HCT116 (cell line): ENCODE results near the gene NALCN. TPM values are rescaled to one million over a fixed set of nuclear protein-coding genes. Genes with fewer than 3 reads are reported as not detected.

Experiments
- ATAC-seq: fragments of 200-7000 bp; cut with Tn5 transposase; 2 replicates; pipeline ENCODE4 v1.9.1; 2020; ENCODE audit warnings: mild to moderate bottlenecking, moderate library complexity
- BruUV-seq: library from RNA; stranded (reverse); fragments of 400-500 nt; replicated peaks from 2 replicates; lab custom pipeline; 2021; lab: Mats Ljungman, UMichigan
- CTCF ChIA-PET: fragments of 300-600 bp; sonication (Branson Sonifier 250); formaldehyde crosslinking; loops from one replicate; lab custom pipeline; 2021; ENCODE audit warnings: antibody characterized with exemption; lab: Charles Lee
- POLR2A ChIA-PET: fragments of 300-600, 350-600 bp; sonication (Branson Sonifier 250); formaldehyde crosslinking; loops from one replicate; lab custom pipeline; 2021; ENCODE audit warnings: antibody characterized with exemption; lab: Charles Lee
- RAD21 ChIA-PET, 2 experiments: fragments of 300-600 bp; sonication (Branson Sonifier 250); formaldehyde crosslinking; loops; one replicate each; lab custom pipeline; 2023; ENCODE audit warnings: low total read pairs in 2 of 2; ENCODE audit not compliant: uncharacterized antibody in 2 of 2, unreplicated experiment in 2 of 2, low non-redundant PET in 1 of 2; lab: Charles Lee
- DNase-seq: peaks from one replicate; pipeline ENCODE4 v3.0.0-alpha.2; 2010; ENCODE audit warnings: low read depth, low spot score
- H2AFZ ChIP-seq: fragments of 200-600 bp; shearing (Covaris generic), sonication (generic); 2 replicates; pipeline ENCODE4 v1.6.1; 2017; ENCODE audit warnings: low read depth, mixed run types, mixed read lengths, antibody characterized with exemption, low read length; ENCODE audit not compliant: poor library complexity, severe bottlenecking
- H3K27ac ChIP-seq: 2 replicates; pipeline ENCODE4 v1.5.1; 2012; ENCODE audit warnings: low read depth, low read length
- H3K27me3 ChIP-seq: fragments of 200-600 bp; sonication (generic); 2 replicates; pipeline ENCODE4 v1.6.1; 2016; ENCODE audit warnings: mixed run types, low read length, mixed read lengths; ENCODE audit not compliant: insufficient read depth
- H3K36me3 ChIP-seq, 2 experiments: fragments of 200-500 bp in 1 of 2; fragments of 200-600 bp in 1 of 2; sonication (Bioruptor generic) in 1 of 2; sonication (generic) in 1 of 2; 2 replicates each; pipeline versions ENCODE4 v1.5.1 to v1.6.1; 2014 to 2016; ENCODE audit warnings: low read length in 2 of 2, inconsistent platforms in 1 of 2, mixed read lengths in 1 of 2, mixed run types in 1 of 2; ENCODE audit not compliant: insufficient read depth in 2 of 2, control insufficient read depth in 1 of 2
- H3K4me1 ChIP-seq, 2 experiments: fragments of 200-600 bp in 1 of 2; sonication (generic) in 1 of 2; 2 replicates each; pipeline versions ENCODE4 v1.5.1 to v1.6.1; 2012 to 2017; ENCODE audit warnings: low read length in 2 of 2, inconsistent platforms in 1 of 2, mild to moderate bottlenecking in 1 of 2, mixed read lengths in 1 of 2, mixed run types in 1 of 2, moderate library complexity in 1 of 2; ENCODE audit not compliant: insufficient read depth in 2 of 2, control insufficient read depth in 1 of 2
- H3K4me2 ChIP-seq: fragments of 200-600 bp; sonication (generic); 2 replicates; pipeline ENCODE4 v1.6.1; 2017; ENCODE audit warnings: mixed run types, low read length, mixed read lengths
- H3K4me3 ChIP-seq, 2 experiments: fragments of 200-600 bp in 1 of 2; sonication (generic) in 1 of 2; replicated peaks in 1 of 2; 2 replicates each; pipeline ENCODE4 v1.5.1; 2011 to 2016; ENCODE audit warnings: low read length in 2 of 2, control low read depth in 1 of 2, low read depth in 1 of 2, mild to moderate bottlenecking in 1 of 2, mixed read lengths in 1 of 2, mixed run types in 1 of 2
- H3K79me2 ChIP-seq: fragments of 200-600 bp; sonication (generic); 2 replicates; pipeline ENCODE4 v1.6.1; 2017; ENCODE audit warnings: mild to moderate bottlenecking, mixed run types, low read length, moderate library complexity, mixed read lengths; ENCODE audit not compliant: insufficient read depth
- H3K9ac ChIP-seq: fragments of 200-600 bp; sonication (generic); 2 replicates; pipeline ENCODE4 v1.6.1; 2016; ENCODE audit warnings: low read length, mixed read lengths
- H3K9me2 ChIP-seq: fragments of 200-600 bp; sonication (generic), shearing (Covaris generic); 2 replicates; pipeline ENCODE4 v1.6.1; 2017; ENCODE audit warnings: mixed run types, mild to moderate bottlenecking, moderate library complexity; ENCODE audit not compliant: insufficient read depth
- H3K9me3 ChIP-seq, 2 experiments: fragments of 200-500 bp in 1 of 2; fragments of 200-600 bp in 1 of 2; sonication (Bioruptor generic) in 1 of 2; sonication (generic) in 1 of 2; 2 replicates each; pipeline ENCODE4 v1.6.1; 2014 to 2017; ENCODE audit warnings: low read length in 2 of 2, mixed read lengths in 2 of 2, inconsistent platforms in 1 of 2, low read depth in 1 of 2, mild to moderate bottlenecking in 1 of 2, mixed run types in 1 of 2, moderate library complexity in 1 of 2; ENCODE audit not compliant: control insufficient read depth in 1 of 2, insufficient read depth in 1 of 2
- H4K20me1 ChIP-seq: fragments of 200-600 bp; sonication (generic), shearing (Covaris generic); 2 replicates; pipeline ENCODE4 v1.6.1; 2017; ENCODE audit warnings: mixed run types, mild to moderate bottlenecking, moderate library complexity; ENCODE audit not compliant: insufficient read depth
- CTCF ChIP-seq, 3 experiments: fragments of 200-600 bp in 1 of 3; sonication (generic) in 1 of 3; IDR thresholded peaks in 2 of 3; conservative IDR thresholded peaks in 1 of 3; 2 replicates each; pipeline ENCODE4 v1.5.1; 2012 to 2017; ENCODE audit warnings: low read depth in 2 of 3, low read length in 2 of 3, antibody characterized with exemption in 1 of 3, borderline replicate concordance in 1 of 3, control low read depth in 1 of 3, mild to moderate bottlenecking in 1 of 3, mixed read lengths in 1 of 3, mixed run types in 1 of 3, moderate library complexity in 1 of 3; ENCODE audit not compliant: insufficient read depth in 1 of 3
- MAX ChIP-seq: IDR thresholded peaks from 2 replicates; pipeline ENCODE4 v1.6.1; 2012
- RAD21 ChIP-seq: IDR thresholded peaks from 2 replicates; pipeline ENCODE4 v1.6.1; 2012; ENCODE audit warnings: low read depth, mild to moderate bottlenecking
- TCF7L2 ChIP-seq: IDR thresholded peaks from 2 replicates; pipeline ENCODE4 v1.7.0; 2011; ENCODE audit warnings: borderline replicate concordance, inconsistent platforms; ENCODE audit not compliant: insufficient read depth, insufficient read length; ENCODE audit errors: extremely low read depth
- YY1 ChIP-seq: IDR thresholded peaks from 2 replicates; pipeline ENCODE4 v1.6.1; 2011; ENCODE audit warnings: low read length, low read depth, moderate library complexity, mild to moderate bottlenecking; ENCODE audit not compliant: insufficient replicate concordance; ENCODE audit errors: extremely low read depth
- intact Hi-C: fragments of 100-400 bp; cut with micrococcal nuclease; formaldehyde crosslinking; loops from 2 replicates; pipeline ENCODE4 v1.10.0; 2022
- total RNA-seq: library from RNA; stranded (reverse); gene quantifications from one replicate; pipeline ENCODE4 v1.2.1, GENCODE V29; 2021; ENCODE audit not compliant: unreplicated experiment
- TF ChIP-seq, protein P1 (sequence below): IDR thresholded peaks from 2 replicates; pipeline ENCODE4 v1.6.1; 2011; ENCODE audit warnings: mild to moderate bottlenecking, low read length, moderate library complexity; ENCODE audit not compliant: insufficient replicate concordance; ENCODE audit errors: extremely low read depth

The NALCN gene
- total RNA-seq, 1 experiment from 2014 or later, result not detected

DNA sequence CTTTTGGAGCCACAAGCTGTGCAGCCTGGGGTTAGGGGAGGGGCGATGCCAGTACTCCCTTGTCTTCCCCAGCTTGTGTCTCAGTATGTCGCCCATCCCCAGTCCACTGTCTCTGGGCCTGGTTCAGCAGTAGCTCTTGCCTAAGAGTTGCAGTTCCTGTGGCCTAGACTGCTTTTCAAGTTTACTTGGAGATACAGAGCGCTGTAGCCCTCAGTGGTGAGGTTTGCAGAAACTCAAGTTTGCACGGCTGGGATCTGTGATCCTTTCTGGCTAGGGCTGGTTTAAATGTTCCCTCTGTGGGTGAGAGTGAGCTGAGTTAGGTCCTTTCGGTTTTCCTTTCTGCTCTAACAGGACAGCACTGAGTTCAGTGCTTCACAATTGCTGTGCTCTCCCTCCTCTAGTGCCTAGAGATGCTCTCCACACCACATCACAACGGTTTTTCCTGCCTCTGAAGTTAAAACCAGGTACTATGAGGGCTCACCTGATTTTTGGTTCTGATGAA lies 381.1 kb downstream of the NALCN start:
- DNase-seq (no peak), ATAC-seq (no peak)
- Histone ChIP-seq H3K79me2 (no peaks in the 10 kb centered on the region), H3K27ac (no peak overlapping the region), H3K36me3 (no peaks in the 10 kb centered on the region), H4K20me1 (no peaks in the 10 kb centered on the region), H3K4me2 (no peak overlapping the region), H2AFZ (no peak overlapping the region), H3K4me1 (no peaks in the 10 kb centered on the region), H3K9ac (no peak overlapping the region), H3K4me3 (no peak overlapping the region), H3K27me3 (0 out of 2 replicates have a peak, but pooled peaks cover 4% of the 10 kb centered on the region), H3K9me2 (no peaks in the 10 kb centered on the region), H3K9me3 (no peaks in the 10 kb centered on the region)
- intact Hi-C loops, result no loop called here
- BruUV-seq, result no TSS peak
- ChIA-PET CTCF (no interaction called here), RAD21 (no interaction called here), POLR2A (no interaction called here)
- no peak for TF ChIP-seq YY1
- no peak for TF ChIP-seq TCF7L2
- TF ChIP-seq MAX, result no peak
- TF ChIP-seq CTCF (IDR thresholded peaks at IDR 0.05 in 2 of 3, conservative IDR thresholded peaks at IDR 0.05 in 1 of 3; ENCODE audit: borderline replicate concordance in 1 of 3, insufficient read depth in 1 of 3, low read depth in 2 of 3, low read length in 2 of 3), result no peak
- TF ChIP-seq, protein P1, sequence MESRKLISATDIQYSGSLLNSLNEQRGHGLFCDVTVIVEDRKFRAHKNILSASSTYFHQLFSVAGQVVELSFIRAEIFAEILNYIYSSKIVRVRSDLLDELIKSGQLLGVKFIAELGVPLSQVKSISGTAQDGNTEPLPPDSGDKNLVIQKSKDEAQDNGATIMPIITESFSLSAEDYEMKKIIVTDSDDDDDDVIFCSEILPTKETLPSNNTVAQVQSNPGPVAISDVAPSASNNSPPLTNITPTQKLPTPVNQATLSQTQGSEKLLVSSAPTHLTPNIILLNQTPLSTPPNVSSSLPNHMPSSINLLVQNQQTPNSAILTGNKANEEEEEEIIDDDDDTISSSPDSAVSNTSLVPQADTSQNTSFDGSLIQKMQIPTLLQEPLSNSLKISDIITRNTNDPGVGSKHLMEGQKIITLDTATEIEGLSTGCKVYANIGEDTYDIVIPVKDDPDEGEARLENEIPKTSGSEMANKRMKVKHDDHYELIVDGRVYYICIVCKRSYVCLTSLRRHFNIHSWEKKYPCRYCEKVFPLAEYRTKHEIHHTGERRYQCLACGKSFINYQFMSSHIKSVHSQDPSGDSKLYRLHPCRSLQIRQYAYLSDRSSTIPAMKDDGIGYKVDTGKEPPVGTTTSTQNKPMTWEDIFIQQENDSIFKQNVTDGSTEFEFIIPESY, result no peak
- no peak for TF ChIP-seq RAD21
